ENCODE data around the gene IL6. TPM values are rescaled to one million over a fixed set of nuclear protein-coding genes. Genes with fewer than 3 reads are reported as not detected.

The IL6 gene
- total RNA-seq, 1 donor from 2014 or later = 37.3 TPM

DNA sequence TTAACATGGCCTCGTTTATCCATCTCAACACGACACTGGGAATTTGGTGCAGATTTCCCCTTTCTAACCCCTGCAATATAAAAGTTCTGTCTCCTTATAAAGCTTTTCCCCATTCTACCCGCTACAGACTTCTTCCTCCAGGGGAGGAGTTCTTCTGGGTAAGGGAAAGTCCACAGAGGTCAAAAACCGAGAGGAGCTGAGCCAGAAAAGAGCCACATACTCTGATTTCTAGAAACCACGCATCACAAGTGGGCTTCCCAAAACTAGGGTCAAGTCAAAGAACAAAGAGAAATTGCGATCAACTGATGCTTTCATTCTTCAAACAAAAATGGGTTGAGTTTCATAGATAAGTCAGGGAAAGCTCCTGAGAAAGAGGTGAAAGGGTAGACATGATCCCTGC lies 6.8 kb downstream of the IL6 start:
- peaks cover 0 to 10% of the 10 kb centered on the region in 2 donors for H3K9me3 ChIP-seq
- DNase-seq (ENCODE audit: low spot score in 2 of 2) = no peak
- H3K27ac ChIP-seq = no peak overlapping the region
- no peaks in the 10 kb centered on the region for H3K36me3 ChIP-seq
- intact Hi-C loops (cut with DNase I) = no loop called here
- H3K27me3 ChIP-seq = no peaks in the 10 kb centered on the region
- peaks cover 0 to 2% of the 10 kb centered on the region in 2 donors for H3K4me1 ChIP-seq
- TF ChIP-seq, protein P1, sequence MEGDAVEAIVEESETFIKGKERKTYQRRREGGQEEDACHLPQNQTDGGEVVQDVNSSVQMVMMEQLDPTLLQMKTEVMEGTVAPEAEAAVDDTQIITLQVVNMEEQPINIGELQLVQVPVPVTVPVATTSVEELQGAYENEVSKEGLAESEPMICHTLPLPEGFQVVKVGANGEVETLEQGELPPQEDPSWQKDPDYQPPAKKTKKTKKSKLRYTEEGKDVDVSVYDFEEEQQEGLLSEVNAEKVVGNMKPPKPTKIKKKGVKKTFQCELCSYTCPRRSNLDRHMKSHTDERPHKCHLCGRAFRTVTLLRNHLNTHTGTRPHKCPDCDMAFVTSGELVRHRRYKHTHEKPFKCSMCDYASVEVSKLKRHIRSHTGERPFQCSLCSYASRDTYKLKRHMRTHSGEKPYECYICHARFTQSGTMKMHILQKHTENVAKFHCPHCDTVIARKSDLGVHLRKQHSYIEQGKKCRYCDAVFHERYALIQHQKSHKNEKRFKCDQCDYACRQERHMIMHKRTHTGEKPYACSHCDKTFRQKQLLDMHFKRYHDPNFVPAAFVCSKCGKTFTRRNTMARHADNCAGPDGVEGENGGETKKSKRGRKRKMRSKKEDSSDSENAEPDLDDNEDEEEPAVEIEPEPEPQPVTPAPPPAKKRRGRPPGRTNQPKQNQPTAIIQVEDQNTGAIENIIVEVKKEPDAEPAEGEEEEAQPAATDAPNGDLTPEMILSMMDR (IDR thresholded peaks at IDR 0.05) = no peak
- H3K4me3 ChIP-seq = no peak overlapping the region

DNA sequence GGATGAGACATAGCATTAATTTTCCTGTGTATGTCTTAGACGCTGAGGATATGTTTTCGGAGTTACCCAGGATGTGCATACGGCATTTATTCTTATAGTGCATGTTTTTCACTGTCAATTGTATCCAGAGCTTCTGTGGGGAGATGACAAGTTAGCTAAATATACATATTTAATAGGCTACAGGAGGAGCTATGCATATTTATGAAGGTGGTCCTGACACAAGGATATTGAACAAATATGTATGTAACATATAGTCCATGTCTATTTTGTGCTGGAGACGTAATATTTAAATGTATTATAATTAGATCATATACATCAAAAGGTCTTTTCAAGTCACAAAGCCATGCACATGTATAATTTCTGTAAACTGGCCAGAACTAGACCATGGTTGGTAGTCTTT lies 16.0 kb downstream of the IL6 start:
- DNase-seq (ENCODE audit: low spot score in 2 of 2) = no peak
- Histone ChIP-seq H3K4me3 (no peak overlapping the region), H3K27me3 (no peaks in the 10 kb centered on the region), H3K36me3 (no peaks in the 10 kb centered on the region), H3K9me3 (no peaks in the 10 kb centered on the region), H3K4me1 (no peaks in the 10 kb centered on the region), H3K27ac (no peak overlapping the region)
- TF ChIP-seq, protein P1 (IDR thresholded peaks at IDR 0.05) = no peak
- intact Hi-C loops (cut with DNase I) = no loop called here

- no peak for DNase-seq (ENCODE audit: low spot score in 2 of 2)
Observed at GRCh38 chr7:22751341-22751740, 24.3 kb downstream of the IL6 start.

GRCh38 chr7:22757338-22757994 lies 30.5 kb downstream of the IL6 start:
- no peak for DNase-seq (ENCODE audit: low spot score in 2 of 2)
- H3K27ac ChIP-seq = no peak overlapping the region
- no peaks in the 10 kb centered on the region for H3K36me3 ChIP-seq
- H3K4me1 ChIP-seq = no peaks in the 10 kb centered on the region
- no peak overlapping the region for H3K4me3 ChIP-seq
- H3K9me3 ChIP-seq = peaks cover 0 to 5% of the 10 kb centered on the region in 2 donors
- no peaks in the 10 kb centered on the region for H3K27me3 ChIP-seq
- intact Hi-C loops (cut with DNase I) = no loop called here
- TF ChIP-seq, protein P1 (IDR thresholded peaks at IDR 0.05) = no peak

More at GRCh38 chr7:22751341-22751740, 24.3 kb downstream of the IL6 start:
- H3K9me3 ChIP-seq = no peaks in the 10 kb centered on the region
- no peaks in the 10 kb centered on the region for H3K27me3 ChIP-seq
- intact Hi-C loops (cut with DNase I) = no loop called here
- TF ChIP-seq, protein P1 (IDR thresholded peaks at IDR 0.05) = no peak
- no peaks in the 10 kb centered on the region for H3K36me3 ChIP-seq
- H3K27ac ChIP-seq = no peak overlapping the region
- H3K4me3 ChIP-seq = no peak overlapping the region
- H3K4me1 ChIP-seq = no peaks in the 10 kb centered on the region

- DNase-seq (ENCODE audit: low spot score in 2 of 2) = no peak
- Histone ChIP-seq H3K4me1 (no peaks in the 10 kb centered on the region), H3K36me3 (no peaks in the 10 kb centered on the region), H3K9me3 (peaks cover 0 to 5% of the 10 kb centered on the region in 2 donors), H3K27ac (no peak overlapping the region), H3K27me3 (no peaks in the 10 kb centered on the region), H3K4me3 (no peak overlapping the region)
- intact Hi-C loops (cut with DNase I) = no loop called here
- TF ChIP-seq, protein P1 (IDR thresholded peaks at IDR 0.05) = no peak
Observed at GRCh38 chr7:22758576-22758975, 31.6 kb downstream of the IL6 start.

Data from ascending aorta (tissue), 2 donors.